Psoas muscle (tissue), 8 donors: Measurements from ENCODE around the gene DOCK11. TPM values are rescaled to one million over a fixed set of nuclear protein-coding genes. Genes with fewer than 3 reads are reported as not detected.
"Not testable (repeated sequence)": the region's sequence is repeated elsewhere in the genome, so short reads cannot be mapped to it uniquely, and the experiment has no call there.

ENCODE experiments used
- ATAC-seq, 4 donors: fragments of 200-7000 bp; cut with Tn5 transposase; one replicate each; pipeline ENCODE4 v1.9.1; 2020; ENCODE audit warnings: moderate library complexity in 3 of 4, mild to moderate bottlenecking in 2 of 4
- DNase-seq, 2 donors: peaks; one replicate each; pipeline ENCODE4 v3.0.0-alpha.2; 2020
- H3K27ac ChIP-seq: fragments of 200-600 bp; one replicate; pipeline ENCODE4 v1.8.0; 2022
- H3K27me3 ChIP-seq, 3 donors: fragments of 200-600 bp in 1 of 3; one replicate each; pipeline versions ENCODE4 v1.6.1 to v1.8.0; 2013 to 2022; ENCODE audit warnings: low read length in 2 of 3, mild to moderate bottlenecking in 2 of 3, moderate library complexity in 1 of 3; ENCODE audit not compliant: insufficient read depth in 3 of 3
- H3K36me3 ChIP-seq, 2 donors: fragments of 200-600 bp in 1 of 2; one replicate each; pipeline versions ENCODE4 v1.6.1 to v1.8.0; 2013 to 2022; ENCODE audit warnings: low read depth in 1 of 2, mild to moderate bottlenecking in 1 of 2, moderate library complexity in 1 of 2; ENCODE audit not compliant: insufficient read depth in 1 of 2
- H3K4me1 ChIP-seq: fragments of 200-600 bp; one replicate; pipeline ENCODE4 v1.8.0; 2022
- H3K4me3 ChIP-seq: fragments of 200-600 bp; one replicate; pipeline ENCODE4 v1.8.0; 2022; ENCODE audit warnings: mild to moderate bottlenecking
- H3K9me3 ChIP-seq: fragments of 200-600 bp; one replicate; pipeline ENCODE4 v1.8.0; 2022
- WGBS, 3 donors: extraction: QIAGEN DNeasy Blood & Tissue Kit; methylation state at CpG; one replicate each; pipeline versions ENCODE4 v1.1.6 to v1.1.7; 2013; 5-methylcytosine and 5-hydroxymethylcytosine counted together
- intact Hi-C, 2 donors: fragments of 100-400 bp; cut with DNase I; formaldehyde crosslinking; loops; one replicate each; pipeline versions ENCODE4 v1.11.0 to v1.14.2; 2022
- polyA plus RNA-seq, 3 donors: library from polyadenylated mRNA; stranded (reverse); fragments of 200-250 nt; gene quantifications; one replicate each; pipeline ENCODE4 v1.2.3, GENCODE V29; 2013
- total RNA-seq, 4 donors: library from RNA; stranded (reverse); fragmentation: NEBNext Ultra II Directional in 2 of 4; extraction: Animal tissue kit (Norgen Biotek cat#: 25700) in 2 of 4; gene quantifications; one replicate each; pipeline versions ENCODE4 v1.2.1 to v1.2.4, GENCODE V29; 2021 to 2023
- TF ChIP-seq, protein P1 (sequence below): fragments of 200-600 bp; IDR thresholded peaks from one replicate; pipeline ENCODE4 v1.8.0; 2022; ENCODE audit warnings: antibody characterized with exemption
- donor health status: healthy with polysubstance abuse.
- donor health status: DM: no; HTN: no; CAD: no; lungs with moderate emphysema.
- donor health status: Bipolar disorder and iron deficiency.
- donor health status: healthy.
- donor health status: DM: yes; HTN: yes; CAD: no.
- donor health status: DM: no; HTN: no; CAD: no.
- donor health status: DM: no; HTN: no; CAD: no.
- donor health status: DM: yes; HTN: yes; CAD: no.

The DOCK11 gene
- total and polyA plus RNA-seq, 7 donors = 1.6 to 4.4 (median 1.9) TPM

DNA sequence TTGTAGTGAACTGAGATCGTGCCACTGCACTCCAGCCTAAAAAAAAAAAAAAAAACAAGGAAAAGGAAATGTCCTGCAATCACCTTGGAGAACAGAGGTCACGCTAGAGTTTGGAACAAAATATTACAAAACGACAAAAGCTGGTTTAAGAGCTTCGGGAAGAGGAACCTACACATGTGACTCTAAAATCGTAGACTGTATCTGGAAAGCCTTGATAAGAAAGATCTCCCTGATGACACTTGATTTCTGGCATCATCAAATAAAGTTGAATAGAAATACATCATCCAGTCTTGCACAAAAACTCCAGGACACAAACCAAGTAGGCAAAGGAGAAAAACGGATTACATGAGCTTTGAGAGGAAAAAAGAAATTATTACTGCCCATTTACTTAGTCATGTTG is 31.1 kb upstream of the DOCK11 start:
- DNase-seq (no peak), ATAC-seq (no peak)
- H3K36me3 ChIP-seq = no peaks in the 10 kb centered on the region
- TF ChIP-seq, protein P1, sequence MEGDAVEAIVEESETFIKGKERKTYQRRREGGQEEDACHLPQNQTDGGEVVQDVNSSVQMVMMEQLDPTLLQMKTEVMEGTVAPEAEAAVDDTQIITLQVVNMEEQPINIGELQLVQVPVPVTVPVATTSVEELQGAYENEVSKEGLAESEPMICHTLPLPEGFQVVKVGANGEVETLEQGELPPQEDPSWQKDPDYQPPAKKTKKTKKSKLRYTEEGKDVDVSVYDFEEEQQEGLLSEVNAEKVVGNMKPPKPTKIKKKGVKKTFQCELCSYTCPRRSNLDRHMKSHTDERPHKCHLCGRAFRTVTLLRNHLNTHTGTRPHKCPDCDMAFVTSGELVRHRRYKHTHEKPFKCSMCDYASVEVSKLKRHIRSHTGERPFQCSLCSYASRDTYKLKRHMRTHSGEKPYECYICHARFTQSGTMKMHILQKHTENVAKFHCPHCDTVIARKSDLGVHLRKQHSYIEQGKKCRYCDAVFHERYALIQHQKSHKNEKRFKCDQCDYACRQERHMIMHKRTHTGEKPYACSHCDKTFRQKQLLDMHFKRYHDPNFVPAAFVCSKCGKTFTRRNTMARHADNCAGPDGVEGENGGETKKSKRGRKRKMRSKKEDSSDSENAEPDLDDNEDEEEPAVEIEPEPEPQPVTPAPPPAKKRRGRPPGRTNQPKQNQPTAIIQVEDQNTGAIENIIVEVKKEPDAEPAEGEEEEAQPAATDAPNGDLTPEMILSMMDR = no peak
- no peaks in the 10 kb centered on the region for H3K4me1 ChIP-seq
- 57 to 69% (median 60%) methylated on average over 6 of the region's 6 CpGs for WGBS, 3 donors
- intact Hi-C loops = no loop called here
- no peaks in the 10 kb centered on the region for H3K27me3 ChIP-seq
- H3K4me3 ChIP-seq = no peak overlapping the region
- no peak overlapping the region for H3K27ac ChIP-seq
- no peaks in the 10 kb centered on the region for H3K9me3 ChIP-seq

DNA sequence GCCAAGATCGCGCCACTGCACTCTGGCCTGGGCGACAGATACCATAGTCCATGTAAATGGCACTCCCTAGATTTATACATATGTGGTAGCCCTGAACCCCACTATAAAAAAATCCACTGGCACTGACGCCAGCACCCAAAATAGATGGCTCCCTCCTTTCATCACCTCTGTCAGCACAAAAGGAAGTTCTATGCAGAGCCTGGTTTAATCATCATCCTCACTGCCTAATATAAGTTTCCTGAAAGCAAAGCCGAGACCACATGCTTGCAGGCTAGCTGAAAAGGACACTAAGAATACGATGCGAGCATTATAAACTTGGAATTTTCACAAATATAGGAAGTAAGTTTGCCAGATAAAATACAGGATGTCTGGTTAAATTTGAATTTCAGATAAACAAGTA is 27.5 kb upstream of the DOCK11 start:
- TF ChIP-seq, protein P1 = no peak
- ATAC-seq = no peak

DNA sequence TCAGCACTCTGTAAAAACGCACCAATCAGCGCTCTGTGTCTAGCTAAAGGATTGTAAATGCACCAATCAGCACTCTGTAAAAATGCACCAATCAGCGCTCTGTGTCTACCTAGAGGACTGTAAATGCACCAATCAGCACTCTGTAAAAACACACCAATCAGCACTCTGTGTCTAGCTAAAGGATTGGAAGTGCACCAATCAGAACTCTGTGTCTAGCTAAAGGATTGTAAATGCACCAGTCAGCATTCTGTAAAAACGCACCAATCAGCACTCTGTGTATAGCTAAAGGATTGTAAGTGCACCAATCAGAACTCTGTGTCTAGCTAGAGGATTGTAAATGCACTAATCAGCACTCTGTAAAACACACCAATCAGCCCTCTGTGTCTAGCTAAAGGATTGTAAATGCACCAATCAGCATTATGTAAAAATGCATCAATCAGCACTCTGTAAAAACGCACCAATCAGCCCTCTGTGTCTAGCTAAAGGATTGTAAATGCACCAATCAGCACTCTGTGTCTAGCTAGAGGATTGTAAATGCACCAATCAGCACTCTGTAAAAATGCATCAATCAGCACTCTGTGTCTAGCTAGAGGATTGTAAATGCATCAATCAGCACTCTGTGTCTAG is 24.8 kb upstream of the DOCK11 start:
- intact Hi-C loops = not testable (repeated sequence)

More for the DNA sequence above, 27.5 kb upstream of the DOCK11 start:
- DNase-seq = no peak
- Histone ChIP-seq H3K27me3 (no peaks in the 10 kb centered on the region), H3K36me3 (no peaks in the 10 kb centered on the region), H3K27ac (no peak overlapping the region), H3K4me3 (no peak overlapping the region), H3K9me3 (no peaks in the 10 kb centered on the region), H3K4me1 (no peaks in the 10 kb centered on the region)
- intact Hi-C loops = no loop called here
- WGBS, 3 donors = 59 to 73% (median 70%) methylated on average over 7 of the region's 7 CpGs

GRCh38 chrX:118474586-118474985 is 21.0 kb upstream of the DOCK11 start:
- TF ChIP-seq, protein P1 = no peak
- Histone ChIP-seq H3K4me3 (no peak overlapping the region), H3K27me3 (no peaks in the 10 kb centered on the region), H3K36me3 (no peaks in the 10 kb centered on the region), H3K4me1 (no peaks in the 10 kb centered on the region), H3K9me3 (no peaks in the 10 kb centered on the region), H3K27ac (no peak overlapping the region)
- DNase-seq (no peak), ATAC-seq (no peak)
- intact Hi-C loops = no loop called here
- 51 to 53% (median 53%) methylated on average over 6 of the region's 6 CpGs for WGBS, 3 donors

More for the DNA sequence above, 24.8 kb upstream of the DOCK11 start:
- DNase-seq, H3K27ac ChIP-seq, H3K4me1 ChIP-seq, H3K4me3 ChIP-seq, H3K36me3 ChIP-seq, H3K27me3 ChIP-seq, H3K9me3 ChIP-seq, ATAC-seq: not testable (repeated sequence)
- WGBS, 3 donors = 82 to 96% (median 93%) methylated on average over 5 of the region's 5 CpGs

DNA sequence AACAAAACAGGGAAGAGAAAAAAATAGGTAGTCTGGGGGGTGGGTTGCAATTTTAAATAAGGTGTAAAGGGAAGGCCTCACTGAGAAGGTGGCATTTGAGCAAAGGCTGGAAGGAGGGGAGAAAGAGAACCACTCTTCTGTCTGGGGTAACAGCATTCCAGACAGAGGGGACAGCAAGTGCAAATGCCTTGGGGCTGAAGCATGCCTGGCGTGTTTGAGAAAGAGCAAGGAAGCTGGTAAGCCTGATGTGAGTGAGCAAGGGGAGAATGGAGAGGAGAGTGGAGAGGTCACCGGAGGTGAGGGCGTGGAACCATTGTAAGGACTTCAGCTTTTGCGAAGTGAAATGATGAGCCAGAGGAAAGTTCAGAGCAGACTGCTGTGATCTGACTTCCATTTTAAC is 19.7 kb upstream of the DOCK11 start:
- H3K4me1 ChIP-seq = no peaks in the 10 kb centered on the region
- no peak for ATAC-seq
- no peak for DNase-seq
- no peaks in the 10 kb centered on the region for H3K9me3 ChIP-seq
- WGBS, 3 donors = 75 to 91% (median 89%) methylated on average over 4 of the region's 4 CpGs
- H3K27me3 ChIP-seq = no peaks in the 10 kb centered on the region
- TF ChIP-seq, protein P1 = no peak
- no peaks in the 10 kb centered on the region for H3K36me3 ChIP-seq
- H3K4me3 ChIP-seq = no peak overlapping the region
- no peak overlapping the region for H3K27ac ChIP-seq
- intact Hi-C loops = no loop called here
